ENCODE data around the gene NAIP.
"Not testable (repeated sequence)": the region's sequence is repeated elsewhere in the genome, so short reads cannot be mapped to it uniquely, and the experiment has no call there.

Gene NAIP

DNA sequence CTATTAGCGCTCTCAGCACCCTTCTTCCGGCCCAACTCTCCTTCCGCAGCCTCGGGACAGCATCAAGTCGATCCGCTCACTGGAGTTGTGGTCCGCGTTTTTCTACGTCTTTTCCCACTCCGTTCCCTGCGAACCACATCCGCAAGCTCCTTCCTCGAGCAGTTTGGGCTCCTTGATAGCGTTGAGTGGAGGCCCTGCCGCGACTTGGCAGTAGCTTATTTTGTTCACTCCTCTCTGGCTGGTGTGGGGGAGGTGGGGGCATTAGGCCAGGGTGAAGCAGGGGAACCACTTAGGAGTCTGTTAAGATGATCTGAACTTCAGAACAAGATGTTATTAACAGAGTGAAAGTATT, 100.0 kb downstream of the NAIP start:
- DNase-seq (ENCODE audit: low read depth in 2 of 2), result not testable (repeated sequence)
